ENCODE measurements around the gene SYTL3. TPM values are rescaled to one million over a fixed set of nuclear protein-coding genes. Genes with fewer than 3 reads are reported as not detected.

The SYTL3 gene
- total and polyA plus RNA-seq, 2 of the 8 experiments (the other 6 are each of a cell fraction or from before 2014, with no cell fraction given) = 0.27 to 0.99 TPM

GRCh38 chr6:158761746-158762145 lies 111.9 kb downstream of the SYTL3 start:
- H4K5ac ChIP-seq (ENCODE audit: insufficient read length, low read depth, low read length) = no peak overlapping the region
- H3K27me3 ChIP-seq (replicated peaks in 1 of 4; ENCODE audit: control insufficient read depth in 3 of 4, extremely low read depth in 1 of 4, insufficient read depth in 3 of 4, low read length in 3 of 4) = no peaks in the 10 kb centered on the region
- H2BK5ac ChIP-seq (ENCODE audit: low read depth, low read length) = no peak overlapping the region
- FAIRE-seq (no peak), DNase-seq (ENCODE audit: low read depth in 1 of 2, low spot score in 2 of 2) (no peak)
- H3K4me1 ChIP-seq (replicated peaks in 1 of 4; ENCODE audit: control insufficient read depth in 3 of 4, insufficient read depth in 4 of 4, low read length in 3 of 4) = peaks cover 0 to 20% (median 10%) of the 10 kb centered on the region in 4 experiments; a peak in 6 of 7 replicates
- peaks cover 11 to 24% (median 15%) of the 10 kb centered on the region in 4 experiments for H3K36me3 ChIP-seq (ENCODE audit: control insufficient read depth in 2 of 4, insufficient read depth in 4 of 4, low read length in 3 of 4)
- 91% methylated on average over 10 of the region's 10 CpGs; no CpG with 5 or more reads in 1 of the 2 experiments for whole genome bisulfite sequencing, 2 experiments (ENCODE audit: extremely low coverage in 1 of 2, insufficient coverage in 1 of 2, insufficient read length in 1 of 2, insufficient replicate concordance in 2 of 2, low coverage in 1 of 2, low lambda C conversion rate in 2 of 2, missing lambda C conversion rate in 1 of 2)
- no peak overlapping the region for H2BK120ac ChIP-seq (replicated peaks; ENCODE audit: low read depth, low read length)
- no peaks in the 10 kb centered on the region for H3K9me3 ChIP-seq (ENCODE audit: insufficient read depth in 2 of 2, low read depth in 1 of 2, low read length in 1 of 2)
- no peak overlapping the region for H3K23ac ChIP-seq (ENCODE audit: insufficient read length)
- H3K18ac ChIP-seq (ENCODE audit: extremely low read depth, low read length) = no peak overlapping the region
- H2AK5ac ChIP-seq (ENCODE audit: low read depth, low read length) = no peak overlapping the region
- H3K56ac ChIP-seq (replicated peaks; ENCODE audit: insufficient read length, low read depth, low read length) = no peak overlapping the region
- no peaks in the 10 kb centered on the region for H3K79me2 ChIP-seq (ENCODE audit: control insufficient read depth in 1 of 2, insufficient read depth in 2 of 2, low read length in 2 of 2)
- H2BK15ac ChIP-seq (ENCODE audit: low read length) = no peak overlapping the region
- no peak overlapping the region for H2AFZ ChIP-seq (ENCODE audit: low read length)
- peak overlapping the region; percentile 56 for H4K91ac ChIP-seq (replicated peaks; ENCODE audit: insufficient read length, low read length)
- no peak overlapping the region for H2BK12ac ChIP-seq (ENCODE audit: low read depth, low read length)
- H3K14ac ChIP-seq (ENCODE audit: insufficient read length) = no peak overlapping the region
- H3K79me1 ChIP-seq (ENCODE audit: low read depth, low read length) = no peaks in the 10 kb centered on the region
- peaks cover 0 to 6% of the 10 kb centered on the region in 2 experiments for H4K20me1 ChIP-seq (replicated peaks in 1 of 2; ENCODE audit: control insufficient read depth in 1 of 2, insufficient read depth in 2 of 2, low read length in 2 of 2)
- no peak overlapping the region for H4K8ac ChIP-seq (ENCODE audit: extremely low read depth, insufficient read depth, low read length)
- no peak overlapping the region for H3K4ac ChIP-seq (replicated peaks; ENCODE audit: insufficient read length, low read depth, low read length)
- no peak overlapping the region for H3K27ac ChIP-seq (ENCODE audit: low read depth, low read length)
- no peak overlapping the region for H3K4me3 ChIP-seq (ENCODE audit: extremely low read depth in 1 of 4, insufficient read depth in 2 of 4, low read depth in 3 of 4, low read length in 4 of 4)
- no peak overlapping the region for H3K9ac ChIP-seq (replicated peaks in 1 of 4; ENCODE audit: extremely low read depth in 1 of 4, low read depth in 3 of 4, low read length in 3 of 4)
- no peak overlapping the region for H2BK20ac ChIP-seq (ENCODE audit: low read length)
- H3K4me2 ChIP-seq (ENCODE audit: insufficient read depth in 1 of 2, low read depth in 2 of 2, low read length in 2 of 2) = no peak overlapping the region
- ChIA-PET CTCF (ENCODE audit: partially characterized antibody) (interaction anchor here (0.7 to 1.4 kb wide), 5 partner anchors 19 to 149 kb away, joined by 3 to 6 read pairs (median 3); no protein-coding TSS in a partner anchor), POLR2A (ENCODE audit: partially characterized antibody) (interaction anchor here (1.2 to 9.0 kb wide), 11 partner anchors 17 to 92 kb away, joined by 3 to 75 read pairs (median 6); partner anchors contain the start of gene EZR)
- no peaks in the 10 kb centered on the region for H3K23me2 ChIP-seq (ENCODE audit: low read depth, low read length)
- TF ChIP-seq BCL11A (IDR thresholded peaks at IDR 0.05; ENCODE audit: low read depth in 2 of 2, low read length in 2 of 2) (no peak), SIRT6 (IDR thresholded peaks at IDR 0.05; ENCODE audit: low read length) (no peak), BRCA1 (IDR thresholded peaks at IDR 0.05; ENCODE audit: low read depth, low read length) (no peak), ATF2 (IDR thresholded peaks at IDR 0.05; ENCODE audit: low read length) (no peak), JUN (IDR thresholded peaks at IDR 0.05; ENCODE audit: low read depth, low read length) (no peak), CEBPB (IDR thresholded peaks at IDR 0.05; ENCODE audit: low read depth, low read length) (no peak)
